ENCODE data around the gene COPS9.

GRCh38 chr2:240129311-240129710, 6.8 kb downstream of the COPS9 start:
- no peak for TF ChIP-seq CTCF (IDR thresholded peaks at IDR 0.05)
- TF ChIP-seq POLR2AphosphoS5 (IDR thresholded peaks at IDR 0.05; ENCODE audit: low read depth, low read length): no peak
- TF ChIP-seq REST (IDR thresholded peaks at IDR 0.05; ENCODE audit: insufficient read depth in 1 of 2, low read depth in 2 of 2, low read length in 1 of 2): no peak
